Endothelial cell of umbilical vein (primary cell): ENCODE measurements around the gene FOXK1. TPM values are rescaled to one million over a fixed set of nuclear protein-coding genes. Genes with fewer than 3 reads are reported as not detected.

ENCODE experiments used
- BruUV-seq: library from RNA; stranded (reverse); fragments of 400-500 nt; replicated peaks from 2 replicates; lab custom pipeline; 2021; lab: Mats Ljungman, UMichigan
- CTCF ChIA-PET: fragments of 300-600, 350-600 bp; sonication (Branson Sonifier 250); formaldehyde crosslinking; loops from one replicate; lab custom pipeline; 2021; ENCODE audit warnings: antibody characterized with exemption, inconsistent platforms; lab: Charles Lee
- POLR2A ChIA-PET: fragments of 300-600, 350-600 bp; sonication (Branson Sonifier 250); formaldehyde crosslinking; loops from one replicate; lab custom pipeline; 2021; ENCODE audit warnings: antibody characterized with exemption, inconsistent platforms; lab: Charles Lee
- DNase-seq: peaks from one replicate; pipeline ENCODE4 v3.0.0-alpha.2; 2011; ENCODE audit warnings: low read depth, low spot score
- FAIRE-seq: peaks from 2 replicates; lab custom pipeline; 2011; peaks lifted over from hg19 to GRCh38; lab: Jason Lieb, UNC
- H2AFZ ChIP-seq: 2 replicates; pipeline ENCODE4 v1.6.0; 2012; ENCODE audit warnings: low read depth, low read length, control low read depth, inconsistent platforms
- H3K27ac ChIP-seq: 2 replicates; pipeline ENCODE4 v1.5.1; 2011; ENCODE audit warnings: low read depth, mild to moderate bottlenecking, control low read depth, low read length, moderate library complexity; ENCODE audit not compliant: insufficient read depth
- H3K27me3 ChIP-seq, 2 experiments: 2 replicates each; pipeline versions ENCODE4 v1.6.0 to v1.6.1; 2011; ENCODE audit warnings: low read length in 2 of 2, mixed read lengths in 1 of 2; ENCODE audit not compliant: control insufficient read depth in 2 of 2, insufficient read depth in 2 of 2
- H3K36me3 ChIP-seq, 2 experiments: 2 replicates in 1 of 2; 3 replicates in 1 of 2; pipeline ENCODE4 v1.5.1; 2011; ENCODE audit warnings: low read length in 2 of 2, mild to moderate bottlenecking in 1 of 2, moderate library complexity in 1 of 2; ENCODE audit not compliant: control insufficient read depth in 2 of 2, insufficient read depth in 2 of 2; ENCODE audit errors: extremely low read depth in 1 of 2
- H3K4me1 ChIP-seq: 3 replicates; pipeline ENCODE4 v1.5.1; 2011; ENCODE audit warnings: mild to moderate bottlenecking, low read length; ENCODE audit not compliant: control insufficient read depth, insufficient read depth; ENCODE audit errors: extremely low read depth
- H3K4me2 ChIP-seq: 2 replicates; pipeline ENCODE4 v1.6.1; 2011; ENCODE audit warnings: low read length, control low read depth, mixed read lengths; ENCODE audit not compliant: insufficient read depth
- H3K4me3 ChIP-seq, 3 experiments: fragments of 200-600 bp in 1 of 3; sonication (generic), shearing (Covaris generic) in 1 of 3; replicated peaks in 1 of 3; 2 replicates each; pipeline ENCODE4 v1.5.1; 2011 to 2016; ENCODE audit warnings: control low read depth in 3 of 3, low read length in 3 of 3, mild to moderate bottlenecking in 2 of 3, inconsistent platforms in 1 of 3, low read depth in 1 of 3, moderate library complexity in 1 of 3; ENCODE audit not compliant: insufficient read depth in 1 of 3
- H3K79me2 ChIP-seq: 2 replicates; pipeline ENCODE4 v1.6.0; 2012; ENCODE audit warnings: low read length, inconsistent platforms; ENCODE audit not compliant: control insufficient read depth, insufficient read depth
- H3K9ac ChIP-seq: replicated peaks from 2 replicates; pipeline ENCODE3; 2011; ENCODE audit warnings: low read length, control low read depth; ENCODE audit not compliant: insufficient read depth; ENCODE audit errors: extremely low read depth
- H3K9me1 ChIP-seq: replicated peaks from 3 replicates; pipeline ENCODE4 v1.6.0; 2011; ENCODE audit warnings: mild to moderate bottlenecking, low read length; ENCODE audit not compliant: control insufficient read depth, insufficient read depth; ENCODE audit errors: extremely low read depth
- H3K9me3 ChIP-seq: replicated peaks from 2 replicates; pipeline ENCODE4 v1.5.1; 2012; ENCODE audit warnings: low read length, inconsistent platforms; ENCODE audit not compliant: control insufficient read depth, insufficient read depth
- H4K20me1 ChIP-seq: replicated peaks from 2 replicates; pipeline ENCODE3; 2011; ENCODE audit warnings: mild to moderate bottlenecking, low read length; ENCODE audit not compliant: control insufficient read depth, insufficient read depth; ENCODE audit errors: extremely low read depth
- CTCF ChIP-seq, 2 donors: IDR thresholded peaks; 1 replicate in 1 of 2; 2 replicates in 1 of 2; pipeline ENCODE4 v1.5.1; 2011; ENCODE audit warnings: low read length in 2 of 2, mild to moderate bottlenecking in 2 of 2, moderate library complexity in 2 of 2, control low read depth in 1 of 2, inconsistent platforms in 1 of 2, low read depth in 1 of 2; ENCODE audit not compliant: insufficient read depth in 1 of 2; ENCODE audit errors: extremely low read depth in 1 of 2
- EZH2 ChIP-seq: IDR thresholded peaks from 2 replicates; pipeline ENCODE4 v1.6.1; 2012; ENCODE audit warnings: borderline replicate concordance, low read depth, mild to moderate bottlenecking, moderate library complexity, low read length, inconsistent platforms; ENCODE audit not compliant: severe bottlenecking
- FOS ChIP-seq: IDR thresholded peaks from 2 replicates; pipeline ENCODE4 v1.6.1; 2011; ENCODE audit warnings: mild to moderate bottlenecking, low read length, moderate library complexity, borderline replicate concordance; ENCODE audit not compliant: insufficient read depth
- GATA2 ChIP-seq: IDR thresholded peaks from 2 replicates; pipeline ENCODE4 v1.7.0; 2011; ENCODE audit warnings: low read depth, mild to moderate bottlenecking, moderate library complexity, mixed read lengths, low read length; ENCODE audit not compliant: insufficient read length, insufficient read depth
- JUN ChIP-seq: IDR thresholded peaks from 2 replicates; pipeline ENCODE4 v1.6.1; 2011; ENCODE audit warnings: borderline replicate concordance, low read depth; ENCODE audit not compliant: insufficient read length, insufficient read depth
- MAX ChIP-seq: IDR thresholded peaks from 2 replicates; pipeline ENCODE4 v1.6.1; 2011; ENCODE audit not compliant: insufficient read depth, insufficient read length
- MYC ChIP-seq: IDR thresholded peaks from one replicate; pipeline ENCODE4 v1.6.1; 2011; ENCODE audit warnings: mild to moderate bottlenecking, low read depth, low read length
- POLR2A ChIP-seq: IDR thresholded peaks from 2 replicates; pipeline ENCODE4 v1.6.1; 2012; ENCODE audit warnings: low read depth, mild to moderate bottlenecking, control low read depth, low read length
- POLR2AphosphoS5 ChIP-seq: IDR thresholded peaks from 2 replicates; pipeline ENCODE4 v1.6.1; 2012; ENCODE audit warnings: low read depth, mild to moderate bottlenecking, control low read depth, low read length, moderate library complexity; ENCODE audit not compliant: insufficient read depth
- dilution Hi-C: fragments of 300-500 bp; cut with MboI; formaldehyde crosslinking; loops from one replicate; pipeline ENCODE4 v1.15.0; 2019; ENCODE audit warnings: low sequenced_read_pairs; ENCODE audit not compliant: extremely low pct_ligation_motif_present
- intact Hi-C: fragments of 100-400 bp; cut with micrococcal nuclease; formaldehyde crosslinking; loops from one replicate; pipeline ENCODE4 v1.10.0; 2022
- polyA plus RNA-seq, 4 experiments: library from polyadenylated mRNA; depleted of rRNA in 3 of 4; stranded (reverse) in 3 of 4; unstranded in 1 of 4; fragments of >200 nt; gene quantifications; 2 replicates each; pipeline versions ENCODE4 v1.2.1 to v1.2.3, GENCODE V29; 2011 to 2012; ENCODE audit warnings: missing spikeins in 1 of 4
- total RNA-seq: library from RNA; stranded (reverse); gene quantifications from 2 replicates; pipeline ENCODE4 v1.2.3, GENCODE V29; 2021

The FOXK1 gene
- total and polyA plus RNA-seq, 2 donors (not counting 3 experiments of a cell fraction or from before 2014, with no cell fraction given) = 8.0 to 52.1 TPM

GRCh38 chr7:4803397-4804241 lies 121.5 kb downstream of the FOXK1 start:
- no peak overlapping the region for H3K27ac ChIP-seq
- FAIRE-seq = no peak
- H2AFZ ChIP-seq = no peak overlapping the region
- no peaks in the 10 kb centered on the region for H3K27me3 ChIP-seq
- H3K4me2 ChIP-seq = no peak overlapping the region
- DNase-seq = no peak
- no peak overlapping the region for H3K9ac ChIP-seq
- no peaks in the 10 kb centered on the region for H3K36me3 ChIP-seq
- H3K9me3 ChIP-seq = no peaks in the 10 kb centered on the region
- intact Hi-C loops (no loop called here), dilution Hi-C loops (no loop called here)
- no peak overlapping the region for H3K4me3 ChIP-seq
- H3K79me2 ChIP-seq = no peaks in the 10 kb centered on the region
- H3K9me1 ChIP-seq = no peaks in the 10 kb centered on the region
- H3K4me1 ChIP-seq = no peaks in the 10 kb centered on the region
- TF ChIP-seq POLR2AphosphoS5 (no peak), GATA2 (no peak), FOS (no peak), MAX (no peak), EZH2 (no peak), MYC (no peak), POLR2A (no peak), JUN (no peak), CTCF (IDR thresholded peaks at IDR 0.05; ENCODE audit: extremely low read depth in 1 of 2, insufficient read depth in 1 of 2, low read depth in 1 of 2, low read length in 2 of 2) (no peak)
- CTCF ChIA-PET = no interaction called here
- no TSS peak for BruUV-seq
- POLR2A ChIA-PET = no interaction called here
- no peaks in the 10 kb centered on the region for H4K20me1 ChIP-seq
